H9 (cell line): ENCODE data around the gene MEG3. TPM values are rescaled to one million over a fixed set of nuclear protein-coding genes. Genes with fewer than 3 reads are reported as not detected.

Experiments used
- DNase-seq: peaks from one replicate; pipeline ENCODE4 v3.0.0-alpha.2; 2017
- H2AFZ ChIP-seq: one replicate; pipeline ENCODE4 v1.6.1; 2013; ENCODE audit warnings: mild to moderate bottlenecking, low read length, control low read depth, moderate library complexity
- H2AK5ac ChIP-seq: 2 replicates; pipeline ENCODE4 v1.6.1; 2013; ENCODE audit warnings: low read length, control low read depth, mixed read lengths; ENCODE audit not compliant: insufficient read length
- H2BK120ac ChIP-seq: one replicate; pipeline ENCODE4 v1.6.1; 2013; ENCODE audit warnings: low read depth, mild to moderate bottlenecking, low read length, control low read depth, inconsistent platforms; ENCODE audit not compliant: poor library complexity, severe bottlenecking
- H2BK12ac ChIP-seq: 2 replicates; pipeline ENCODE4 v1.6.1; 2013; ENCODE audit warnings: low read length, control low read depth, mixed read lengths, low read depth; ENCODE audit not compliant: insufficient read length
- H2BK15ac ChIP-seq: 2 replicates; pipeline ENCODE4 v1.6.1; 2013; ENCODE audit warnings: low read depth, low read length, control low read depth
- H2BK20ac ChIP-seq: one replicate; pipeline ENCODE4 v1.6.1; 2013; ENCODE audit warnings: low read depth, mild to moderate bottlenecking, low read length, control low read depth, inconsistent platforms; ENCODE audit not compliant: poor library complexity, severe bottlenecking
- H2BK5ac ChIP-seq: 2 replicates; pipeline ENCODE4 v1.6.1; 2013; ENCODE audit warnings: low read length, control low read depth, mixed read lengths; ENCODE audit not compliant: insufficient read length
- H3K14ac ChIP-seq: 2 replicates; pipeline ENCODE4 v1.6.1; 2013; ENCODE audit warnings: low read length, control low read depth; ENCODE audit not compliant: insufficient read depth
- H3K18ac ChIP-seq: 2 replicates; pipeline ENCODE4 v1.6.1; 2013; ENCODE audit warnings: low read depth, mild to moderate bottlenecking, mixed read lengths, low read length, control low read depth; ENCODE audit not compliant: insufficient read length
- H3K23ac ChIP-seq: 2 replicates; pipeline ENCODE4 v1.6.1; 2013; ENCODE audit warnings: low read length, control low read depth, mixed read lengths, low read depth; ENCODE audit not compliant: insufficient read length
- H3K23me2 ChIP-seq: 2 replicates; pipeline ENCODE4 v1.6.1; 2013; ENCODE audit warnings: low read depth, mild to moderate bottlenecking, mixed read lengths, low read length, control low read depth; ENCODE audit not compliant: insufficient read length, poor library complexity, severe bottlenecking
- H3K27ac ChIP-seq: 2 replicates; pipeline ENCODE4 v1.5.1; 2013; ENCODE audit warnings: low read length, control low read depth, mixed read lengths, low read depth; ENCODE audit not compliant: insufficient read length
- H3K27me3 ChIP-seq: 2 replicates; pipeline ENCODE4 v1.6.1; 2013; ENCODE audit warnings: low read length, control low read depth, inconsistent platforms; ENCODE audit not compliant: insufficient read depth
- H3K4ac ChIP-seq: 2 replicates; pipeline ENCODE4 v1.6.1; 2013; ENCODE audit warnings: low read depth, mild to moderate bottlenecking, control low read depth, inconsistent platforms, low read length, moderate library complexity
- H3K4me1 ChIP-seq: 2 replicates; pipeline ENCODE4 v1.6.1; 2013; ENCODE audit warnings: low read length, control low read depth, inconsistent platforms; ENCODE audit not compliant: insufficient read depth
- H3K4me2 ChIP-seq: 2 replicates; pipeline ENCODE4 v1.6.1; 2013; ENCODE audit warnings: low read length, control low read depth, mixed read lengths; ENCODE audit not compliant: insufficient read length, insufficient read depth
- H3K56ac ChIP-seq: 2 replicates; pipeline ENCODE4 v1.6.1; 2013; ENCODE audit warnings: low read depth, mild to moderate bottlenecking, mixed read lengths, low read length, control low read depth; ENCODE audit not compliant: insufficient read length
- H3K79me1 ChIP-seq: 2 replicates; pipeline ENCODE4 v1.6.1; 2013; ENCODE audit warnings: low read depth, mild to moderate bottlenecking, moderate library complexity, low read length, control low read depth, inconsistent platforms; ENCODE audit not compliant: insufficient read depth, poor library complexity, severe bottlenecking
- H3K79me2 ChIP-seq: 2 replicates; pipeline ENCODE4 v1.6.1; 2013; ENCODE audit warnings: low read length, control low read depth, inconsistent platforms; ENCODE audit not compliant: insufficient read depth
- H3K9ac ChIP-seq: 2 replicates; pipeline ENCODE4 v1.6.1; 2013; ENCODE audit warnings: low read length, control low read depth, mixed read lengths; ENCODE audit not compliant: insufficient read length; ENCODE audit errors: extremely low read depth
- H3K9me3 ChIP-seq: one replicate; pipeline ENCODE4 v1.6.1; 2013; ENCODE audit warnings: low read depth, low read length, inconsistent platforms; ENCODE audit not compliant: control insufficient read depth
- H3T11ph ChIP-seq: one replicate; pipeline ENCODE4 v1.6.1; 2013; ENCODE audit warnings: mild to moderate bottlenecking, low read length, control low read depth, inconsistent platforms
- H4K20me1 ChIP-seq: one replicate; pipeline ENCODE4 v1.6.1; 2013; ENCODE audit not compliant: control insufficient read depth, insufficient read length, insufficient read depth
- H4K5ac ChIP-seq: 2 replicates; pipeline ENCODE4 v1.6.1; 2013; ENCODE audit warnings: low read depth, mild to moderate bottlenecking, mixed read lengths, low read length, control low read depth; ENCODE audit not compliant: insufficient read length
- H4K8ac ChIP-seq: replicated peaks from 2 replicates; pipeline ENCODE4 v1.6.1; 2013; ENCODE audit warnings: low read length, control low read depth, mixed read lengths, low read depth; ENCODE audit not compliant: insufficient read length
- H4K91ac ChIP-seq: 2 replicates; pipeline ENCODE4 v1.6.1; 2013; ENCODE audit warnings: low read depth, mild to moderate bottlenecking, moderate library complexity, mixed read lengths, low read length, control low read depth; ENCODE audit not compliant: insufficient read length
- H3K27ac Mint-ChIP-seq, 3 experiments: 2 replicates in 2 of 3; 3 replicates in 1 of 3; pipeline ENCODE4 v1.8.0; 2020 to 2021; ENCODE audit warnings: mixed read lengths in 3 of 3, mild to moderate bottlenecking in 1 of 3, moderate library complexity in 1 of 3
- H3K27me3 Mint-ChIP-seq: 2 replicates; pipeline ENCODE4 v1.8.0; 2021; ENCODE audit warnings: low read depth, mild to moderate bottlenecking, moderate library complexity, mixed read lengths
- H3K36me3 Mint-ChIP-seq, 3 experiments: 2 replicates in 2 of 3; 3 replicates in 1 of 3; pipeline ENCODE4 v1.8.0; 2020 to 2021; ENCODE audit warnings: low read depth in 3 of 3, mixed read lengths in 3 of 3; ENCODE audit not compliant: insufficient read depth in 1 of 3
- H3K4me1 Mint-ChIP-seq, 2 experiments: 2 replicates each; pipeline ENCODE4 v1.8.0; 2020; ENCODE audit warnings: mixed read lengths in 2 of 2
- H3K4me3 Mint-ChIP-seq, 2 experiments: 2 replicates in 1 of 2; 3 replicates in 1 of 2; pipeline ENCODE4 v1.8.0; 2020 to 2021; ENCODE audit warnings: mild to moderate bottlenecking in 2 of 2, mixed read lengths in 2 of 2, moderate library complexity in 1 of 2
- H3K9me3 Mint-ChIP-seq, 2 experiments: 2 replicates in 1 of 2; 3 replicates in 1 of 2; pipeline ENCODE4 v1.8.0; 2020; ENCODE audit warnings: mild to moderate bottlenecking in 2 of 2, mixed read lengths in 2 of 2, moderate library complexity in 1 of 2
- CTCF ChIP-seq: fragments of 200-600 bp; sonication (generic); conservative IDR thresholded peaks from 3 replicates; pipeline ENCODE4 v1.8.0; 2021; ENCODE audit warnings: antibody characterized with exemption, mild to moderate bottlenecking
- WGBS: extraction: QIAGEN DNeasy Blood & Tissue Kit; methylation state at CpG from one replicate; pipeline ENCODE4 v1.1.7; 2013; ENCODE audit warnings: missing lambda C conversion rate, low lambda C conversion rate, mixed read lengths; ENCODE audit not compliant: insufficient read length; ENCODE audit errors: extremely low coverage; 5-methylcytosine and 5-hydroxymethylcytosine counted together
- total RNA-seq: library from RNA; stranded (reverse); gene quantifications from 2 replicates; pipeline ENCODE4 v1.2.1, GENCODE V29; 2021

Gene MEG3
- total RNA-seq, 1 experiment from 2014 or later = 0.52 TPM

DNA sequence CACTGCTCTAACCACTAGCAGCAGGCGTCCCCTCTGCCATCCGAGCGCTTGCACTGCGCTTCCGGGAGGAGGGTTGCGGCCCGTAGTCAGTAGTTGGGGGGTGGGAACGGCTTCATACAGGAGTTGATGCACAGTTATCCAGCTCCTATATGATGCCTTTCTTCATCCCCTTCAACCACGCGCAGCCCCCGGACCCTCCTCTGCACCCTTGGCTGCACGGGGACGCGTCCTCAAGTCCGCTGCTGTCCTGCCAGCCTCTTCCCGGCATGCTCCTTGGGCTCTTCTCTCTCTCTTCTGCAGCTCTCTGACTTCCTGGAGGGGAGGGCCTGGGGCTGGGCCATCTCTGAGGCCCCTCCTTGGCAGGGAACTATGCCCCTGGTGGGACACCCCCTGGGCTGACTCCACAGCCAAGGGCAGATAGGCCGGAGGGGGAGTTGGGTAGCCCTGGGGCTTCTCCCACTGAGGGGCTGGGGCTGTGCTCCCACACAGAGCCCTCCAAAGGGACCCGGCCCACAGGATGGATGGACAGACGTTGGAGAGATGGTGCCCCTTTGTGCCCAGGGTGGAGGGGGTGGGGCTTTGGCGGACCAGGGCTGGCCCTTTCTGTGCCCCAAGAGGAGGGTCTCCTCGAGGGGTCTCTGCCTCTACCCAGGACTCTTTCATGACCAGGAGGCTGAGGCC lies 48.6 kb downstream of the MEG3 start:
- Histone ChIP-seq H3K56ac (no peak overlapping the region), H2BK12ac (no peak overlapping the region), H3K9me3 (no peaks in the 10 kb centered on the region), H2AFZ (no peak overlapping the region), H3K79me1 (no peaks in the 10 kb centered on the region), H3K4me1 (no peaks in the 10 kb centered on the region), H3K27ac (no peak overlapping the region), H3K27me3 (no peaks in the 10 kb centered on the region), H2BK120ac (no peak overlapping the region), H4K8ac (no peak overlapping the region), H3T11ph (no peak overlapping the region), H4K5ac (no peak overlapping the region), H2BK5ac (no peak overlapping the region), H2AK5ac (no peak overlapping the region), H3K18ac (no peak overlapping the region), H3K4ac (no peak overlapping the region), H3K9ac (no peak overlapping the region), H4K20me1 (no peaks in the 10 kb centered on the region), H3K23me2 (no peaks in the 10 kb centered on the region), H3K23ac (no peak overlapping the region), H2BK15ac (no peak overlapping the region), H3K14ac (no peak overlapping the region), H3K79me2 (no peaks in the 10 kb centered on the region), H4K91ac (no peak overlapping the region), H3K4me2 (no peak overlapping the region), H2BK20ac (no peak overlapping the region)
- Mint-ChIP-seq H3K27me3 (peaks cover 5% of the 10 kb centered on the region), H3K36me3 (peaks cover 0 to 3% (median 0%) of the 10 kb centered on the region in 3 experiments; a peak in 1 of 7 replicates), H3K9me3 (peaks cover 10 to 11% of the 10 kb centered on the region in 2 experiments; a peak in 4 of 5 replicates), H3K27ac (no peak overlapping the region), H3K4me3 (no peak overlapping the region), H3K4me1 (no peaks in the 10 kb centered on the region)
- DNase-seq = no peak
- TF ChIP-seq CTCF = no peak
- no CpG with 5 or more reads among the region's 21 CpGs for WGBS
